Measurements from ENCODE around the gene ESRRG. TPM values are rescaled to one million over a fixed set of nuclear protein-coding genes. Genes with fewer than 3 reads are reported as not detected.
"Not testable (repeated sequence)": the region's sequence is repeated elsewhere in the genome, so short reads cannot be mapped to it uniquely, and the experiment has no call there.

The ESRRG gene
- total and polyA plus RNA-seq, 2 donors (not counting 3 experiments of a cell fraction or from before 2014, with no cell fraction given): not detected

DNA sequence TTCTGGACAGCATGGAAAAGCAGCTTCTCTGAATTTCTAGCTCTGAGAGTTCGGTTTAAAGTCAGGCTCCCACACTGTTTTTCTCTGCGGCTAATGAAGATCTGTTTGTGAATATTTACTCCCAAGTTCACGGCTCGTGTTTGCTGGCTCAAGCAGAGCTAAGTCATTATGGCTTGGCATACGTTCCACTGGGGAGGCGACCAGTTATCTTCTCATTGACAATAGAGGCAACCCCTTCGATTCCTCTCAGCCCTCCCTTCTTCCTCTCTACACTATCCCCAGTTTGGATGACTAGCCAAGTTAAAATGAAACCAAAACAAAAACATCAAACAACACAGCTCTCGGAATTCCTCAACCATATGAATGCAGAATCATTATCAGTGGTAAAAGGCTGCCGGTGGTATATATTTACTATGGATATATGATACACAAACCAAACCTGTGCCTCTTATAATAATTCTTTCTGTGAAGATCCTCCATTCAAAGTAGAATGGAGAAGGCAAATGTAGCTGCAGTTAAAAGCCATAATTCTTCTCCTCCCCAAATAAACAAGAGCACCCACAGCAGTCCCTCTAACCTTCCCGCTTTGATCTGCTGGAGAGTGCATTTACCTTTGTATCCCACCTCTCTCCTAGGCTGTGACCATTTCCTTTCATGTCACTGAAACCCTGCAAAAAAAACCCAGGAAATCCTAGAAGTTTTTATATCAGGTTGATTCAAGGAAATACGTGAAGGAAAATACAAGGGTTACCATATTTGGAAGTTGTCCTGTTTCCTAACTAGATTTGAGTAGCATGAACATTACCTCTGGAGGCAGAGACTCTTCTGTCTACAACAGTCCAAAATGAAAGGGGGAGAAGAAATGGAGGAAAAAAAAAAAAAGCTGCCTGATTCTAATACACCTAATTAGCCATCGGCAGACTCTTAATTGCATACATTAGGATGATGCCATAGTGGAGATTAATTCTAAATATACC lies 191.7 kb downstream of the ESRRG start:
- Histone ChIP-seq H3K36me3 (ENCODE audit: control insufficient read depth in 2 of 2, extremely low read depth in 1 of 2, insufficient read depth in 2 of 2, low read length in 2 of 2) (no peaks in the 10 kb centered on the region), H3K27me3 (ENCODE audit: control insufficient read depth in 2 of 2, insufficient read depth in 2 of 2, low read length in 2 of 2) (no peaks in the 10 kb centered on the region), H3K4me2 (ENCODE audit: insufficient read depth, low read length) (no peak overlapping the region), H3K79me2 (ENCODE audit: control insufficient read depth, insufficient read depth, low read length) (no peaks in the 10 kb centered on the region), H3K9ac (replicated peaks; ENCODE audit: extremely low read depth, insufficient read depth, low read length) (no peak overlapping the region), H3K27ac (ENCODE audit: insufficient read depth, low read depth, low read length) (no peak overlapping the region), H2AFZ (ENCODE audit: low read depth, low read length) (no peak overlapping the region), H3K4me3 (replicated peaks in 1 of 3; ENCODE audit: insufficient read depth in 1 of 3, low read depth in 1 of 3, low read length in 3 of 3) (no peak overlapping the region), H4K20me1 (replicated peaks; ENCODE audit: control insufficient read depth, extremely low read depth, insufficient read depth, low read length) (no peaks in the 10 kb centered on the region), H3K9me1 (replicated peaks; ENCODE audit: control insufficient read depth, extremely low read depth, insufficient read depth, low read length) (no peaks in the 10 kb centered on the region), H3K4me1 (ENCODE audit: control insufficient read depth, extremely low read depth, insufficient read depth, low read length) (no peaks in the 10 kb centered on the region), H3K9me3 (replicated peaks; ENCODE audit: control insufficient read depth, insufficient read depth, low read length) (no peaks in the 10 kb centered on the region)
- TF ChIP-seq GATA2 (IDR thresholded peaks at IDR 0.05; ENCODE audit: insufficient read depth, insufficient read length, low read depth, low read length): no peak
- no peak for TF ChIP-seq POLR2A (IDR thresholded peaks at IDR 0.05; ENCODE audit: low read depth, low read length)
- TF ChIP-seq JUN (IDR thresholded peaks at IDR 0.05; ENCODE audit: borderline replicate concordance, insufficient read depth, insufficient read length, low read depth): no peak
- TF ChIP-seq MYC (IDR thresholded peaks at IDR 0.05; ENCODE audit: low read depth, low read length): no peak
- TF ChIP-seq, protein P1, sequence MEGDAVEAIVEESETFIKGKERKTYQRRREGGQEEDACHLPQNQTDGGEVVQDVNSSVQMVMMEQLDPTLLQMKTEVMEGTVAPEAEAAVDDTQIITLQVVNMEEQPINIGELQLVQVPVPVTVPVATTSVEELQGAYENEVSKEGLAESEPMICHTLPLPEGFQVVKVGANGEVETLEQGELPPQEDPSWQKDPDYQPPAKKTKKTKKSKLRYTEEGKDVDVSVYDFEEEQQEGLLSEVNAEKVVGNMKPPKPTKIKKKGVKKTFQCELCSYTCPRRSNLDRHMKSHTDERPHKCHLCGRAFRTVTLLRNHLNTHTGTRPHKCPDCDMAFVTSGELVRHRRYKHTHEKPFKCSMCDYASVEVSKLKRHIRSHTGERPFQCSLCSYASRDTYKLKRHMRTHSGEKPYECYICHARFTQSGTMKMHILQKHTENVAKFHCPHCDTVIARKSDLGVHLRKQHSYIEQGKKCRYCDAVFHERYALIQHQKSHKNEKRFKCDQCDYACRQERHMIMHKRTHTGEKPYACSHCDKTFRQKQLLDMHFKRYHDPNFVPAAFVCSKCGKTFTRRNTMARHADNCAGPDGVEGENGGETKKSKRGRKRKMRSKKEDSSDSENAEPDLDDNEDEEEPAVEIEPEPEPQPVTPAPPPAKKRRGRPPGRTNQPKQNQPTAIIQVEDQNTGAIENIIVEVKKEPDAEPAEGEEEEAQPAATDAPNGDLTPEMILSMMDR (IDR thresholded peaks at IDR 0.05; ENCODE audit: extremely low read depth in 1 of 2, insufficient read depth in 1 of 2, low read depth in 1 of 2, low read length in 2 of 2): no peak
- no peak for TF ChIP-seq FOS (IDR thresholded peaks at IDR 0.05; ENCODE audit: borderline replicate concordance, insufficient read depth, low read length)
- TF ChIP-seq, protein P2, sequence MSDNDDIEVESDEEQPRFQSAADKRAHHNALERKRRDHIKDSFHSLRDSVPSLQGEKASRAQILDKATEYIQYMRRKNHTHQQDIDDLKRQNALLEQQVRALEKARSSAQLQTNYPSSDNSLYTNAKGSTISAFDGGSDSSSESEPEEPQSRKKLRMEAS (IDR thresholded peaks at IDR 0.05; ENCODE audit: insufficient read depth, insufficient read length): no peak
- no peak for TF ChIP-seq POLR2AphosphoS5 (IDR thresholded peaks at IDR 0.05; ENCODE audit: insufficient read depth, low read depth, low read length)
- TF ChIP-seq EZH2 (IDR thresholded peaks at IDR 0.05; ENCODE audit: borderline replicate concordance, low read depth, low read length, severe bottlenecking): no peak
- intact Hi-C loops (cut with micrococcal nuclease) (no loop called here), dilution Hi-C loops (cut with MboI; ENCODE audit: extremely low pct_ligation_motif_present, low sequenced_read_pairs) (no loop called here)
- DNase-seq (ENCODE audit: low read depth, low spot score): no peak
- no TSS peak for BruUV-seq (replicated peaks)
- FAIRE-seq: no peak
- ChIA-PET POLR2A (no interaction called here), CTCF (no interaction called here)

DNA sequence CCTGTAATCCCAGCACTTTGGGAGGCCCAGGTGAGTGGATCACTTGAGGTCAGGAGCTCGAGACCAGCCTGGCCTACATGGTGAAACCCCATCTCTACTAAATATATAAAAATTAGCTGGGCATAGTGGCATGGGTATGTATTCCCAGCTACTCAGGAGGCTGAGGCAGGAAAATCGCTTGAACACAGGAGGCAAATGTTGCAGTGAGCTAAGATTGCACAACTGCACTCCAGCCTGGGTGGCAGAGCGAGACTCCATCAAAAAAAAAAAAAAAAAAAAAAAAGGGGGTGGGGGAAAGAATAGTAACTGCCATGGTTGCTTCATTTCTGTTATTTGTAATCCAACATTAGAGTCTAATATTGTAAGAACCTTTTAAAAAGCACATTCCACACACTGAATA lies 193.4 kb downstream of the ESRRG start:
- H3K9me1 ChIP-seq (replicated peaks; ENCODE audit: control insufficient read depth, extremely low read depth, insufficient read depth, low read length); H2AFZ ChIP-seq (ENCODE audit: low read depth, low read length); H3K4me3 ChIP-seq (replicated peaks in 1 of 3; ENCODE audit: insufficient read depth in 1 of 3, low read depth in 1 of 3, low read length in 3 of 3); H3K4me2 ChIP-seq (ENCODE audit: insufficient read depth, low read length); BruUV-seq (replicated peaks); H4K20me1 ChIP-seq (replicated peaks; ENCODE audit: control insufficient read depth, extremely low read depth, insufficient read depth, low read length); dilution Hi-C loops (cut with MboI; ENCODE audit: extremely low pct_ligation_motif_present, low sequenced_read_pairs); POLR2A ChIA-PET; DNase-seq (ENCODE audit: low read depth, low spot score); H3K79me2 ChIP-seq (ENCODE audit: control insufficient read depth, insufficient read depth, low read length); H3K9me3 ChIP-seq (replicated peaks; ENCODE audit: control insufficient read depth, insufficient read depth, low read length); H3K27ac ChIP-seq (ENCODE audit: insufficient read depth, low read depth, low read length); H3K4me1 ChIP-seq (ENCODE audit: control insufficient read depth, extremely low read depth, insufficient read depth, low read length); intact Hi-C loops (cut with micrococcal nuclease); H3K27me3 ChIP-seq (ENCODE audit: control insufficient read depth in 2 of 2, insufficient read depth in 2 of 2, low read length in 2 of 2); H3K9ac ChIP-seq (replicated peaks; ENCODE audit: extremely low read depth, insufficient read depth, low read length); FAIRE-seq; H3K36me3 ChIP-seq (ENCODE audit: control insufficient read depth in 2 of 2, extremely low read depth in 1 of 2, insufficient read depth in 2 of 2, low read length in 2 of 2): not testable (repeated sequence)
- CTCF ChIA-PET: interaction anchor here (0.6 kb wide), 1 partner anchor 515 kb away, joined by 3 read pairs; no protein-coding TSS in a partner anchor
